H1 (cell line): ENCODE measurements around the gene MICU2. TPM values are rescaled to one million over a fixed set of nuclear protein-coding genes. Genes with fewer than 3 reads are reported as not detected.

Experiments
- ATF2 ChIP-seq: IDR thresholded peaks from 2 replicates; pipeline ENCODE4 v1.6.1; 2012; ENCODE audit warnings: low read length, inconsistent platforms
- JUN ChIP-seq: IDR thresholded peaks from 2 replicates; pipeline ENCODE4 v1.6.1; 2011; ENCODE audit warnings: low read depth, mild to moderate bottlenecking, improper control_type of control experiment, low read length
- MAX ChIP-seq: IDR thresholded peaks from 2 replicates; pipeline ENCODE4 v1.6.1; 2012; ENCODE audit warnings: inconsistent platforms
- POLR2AphosphoS5 ChIP-seq: IDR thresholded peaks from 2 replicates; pipeline ENCODE4 v1.6.1; 2011; ENCODE audit warnings: low read depth, low read length
- SP4 ChIP-seq: IDR thresholded peaks from 2 replicates; pipeline ENCODE4 v1.6.1; 2012; ENCODE audit warnings: low read length, inconsistent platforms
- polyA plus RNA-seq, 7 experiments: library from polyadenylated mRNA; depleted of rRNA in 3 of 7; stranded (reverse) in 5 of 7; unstranded in 2 of 7; fragments of >200 nt in 5 of 7; fragments of 200-250 nt in 2 of 7; gene quantifications; 1 replicate in 5 of 7; 2 replicates in 1 of 7; 4 replicates in 1 of 7; pipeline versions ENCODE4 v1.2.1 to v1.2.3, GENCODE V29; 2011 to 2013; ENCODE audit warnings: missing spikeins in 2 of 7, mixed read lengths in 2 of 7
- total RNA-seq: library from RNA; stranded (reverse); fragmentation: NEBNext Ultra II Directional; extraction: Animal tissue kit (Norgen Biotek cat#: 25700); gene quantifications from 2 replicates; pipeline ENCODE4 v1.2.1, GENCODE V29; 2021

MICU2 gene
- total and polyA plus RNA-seq, 2 of the 8 experiments (the other 6 are each of a cell fraction or from before 2014, with no cell fraction given), result 34.6 to 36.5 TPM

GRCh38 chr13:21528616-21529015 is 75.4 kb downstream of the MICU2 start (continued):
- no peak for TF ChIP-seq ATF2
- TF ChIP-seq POLR2AphosphoS5, result no peak
- no peak for TF ChIP-seq MAX
- TF ChIP-seq JUN, result no peak
- no peak for TF ChIP-seq SP4
